HepG2 (cell line): ENCODE data around the gene SLC25A25. TPM values are rescaled to one million over a fixed set of nuclear protein-coding genes. Genes with fewer than 3 reads are reported as not detected.
A peak's percentile ranks its signal among the peaks of the same experiment; 100 is the strongest.

Source experiments
- GMEB2 ChIP-seq: IDR thresholded peaks from 2 replicates; pipeline ENCODE4 v1.6.1; 2016; ENCODE audit warnings: missing biosample characterization, missing genetic modification reagents, low read depth
- MAZ ChIP-seq, 2 experiments: sonication (generic) in 1 of 2; formaldehyde crosslinking in 1 of 2; IDR thresholded peaks; 2 replicates each; pipeline versions ENCODE4 v1.5.0 to v1.6.1; 2012 to 2020; ENCODE audit warnings: low read depth in 2 of 2, mild to moderate bottlenecking in 2 of 2, borderline replicate concordance in 1 of 2, improper control_type of control experiment in 1 of 2, low read length in 1 of 2, missing genetic modification reagents in 1 of 2, moderate library complexity in 1 of 2
- NR2F6 ChIP-seq, 2 experiments: IDR thresholded peaks; 2 replicates each; pipeline ENCODE4 v1.6.1; 2016; ENCODE audit warnings: antibody characterized with exemption in 1 of 2, mild to moderate bottlenecking in 1 of 2
- PHF8 ChIP-seq: sonication (generic); formaldehyde crosslinking; IDR thresholded peaks from 2 replicates; pipeline ENCODE4 v1.5.0; 2020; ENCODE audit warnings: missing genetic modification reagents
- PRMT3 ChIP-seq: sonication (generic); formaldehyde crosslinking; IDR thresholded peaks from 2 replicates; pipeline ENCODE4 v1.8.1; 2022; ENCODE audit warnings: low read depth, mild to moderate bottlenecking, moderate library complexity, missing genetic modification reagents, borderline replicate concordance
- U2AF2 ChIP-seq: fragments of 200-400 bp; formaldehyde crosslinking; IDR thresholded peaks from 2 replicates; pipeline ENCODE4 v1.6.1; 2017; ENCODE audit warnings: low read depth, mild to moderate bottlenecking, low read length
- ZBTB10 ChIP-seq: sonication (generic); formaldehyde crosslinking; IDR thresholded peaks from 2 replicates; pipeline ENCODE4 v1.4.0; 2020; ENCODE audit warnings: missing genetic modification reagents, borderline replicate concordance
- ZNF33B ChIP-seq: sonication (generic); formaldehyde crosslinking; IDR thresholded peaks from 2 replicates; pipeline ENCODE4 v1.5.1; 2020; ENCODE audit warnings: mild to moderate bottlenecking, missing genetic modification reagents
- ZNF547 ChIP-seq: sonication (generic); formaldehyde crosslinking; IDR thresholded peaks from 2 replicates; pipeline ENCODE4 v1.5.1; 2020; ENCODE audit warnings: mild to moderate bottlenecking, missing genetic modification reagents
- ZNF552 ChIP-seq: sonication (generic); formaldehyde crosslinking; IDR thresholded peaks from 2 replicates; pipeline ENCODE4 v1.9.0; 2022; ENCODE audit warnings: missing genetic modification reagents, mild to moderate bottlenecking, borderline replicate concordance
- ZNF569 ChIP-seq: sonication (generic); formaldehyde crosslinking; IDR thresholded peaks from 2 replicates; pipeline ENCODE4 v1.5.0; 2020; ENCODE audit warnings: mild to moderate bottlenecking, missing genetic modification reagents, moderate library complexity, borderline replicate concordance
- ZNF781 ChIP-seq: sonication (generic); formaldehyde crosslinking; IDR thresholded peaks from 2 replicates; pipeline ENCODE4 v1.5.1; 2020; ENCODE audit warnings: borderline replicate concordance, mild to moderate bottlenecking, missing genetic modification reagents; ENCODE audit errors: not compliant biosample characterization
- ZNF850 ChIP-seq: sonication (generic); formaldehyde crosslinking; conservative IDR thresholded peaks from 2 replicates; pipeline ENCODE4 v1.9.0; 2021; ENCODE audit warnings: mild to moderate bottlenecking, missing genetic modification reagents
- polyA plus RNA-seq, 8 experiments: library from polyadenylated mRNA; depleted of rRNA in 3 of 8; stranded (reverse) in 7 of 8; unstranded in 1 of 8; fragments of >200 nt; fragmentation: Illumina TruSeq in 4 of 8; extraction: Trizol in 4 of 8; gene quantifications; 2 replicates each; pipeline versions ENCODE4 v1.2.1 to v1.2.3, GENCODE V29; 2011 to 2016; ENCODE audit warnings: low read depth in 4 of 8, missing spikeins in 1 of 8, mixed read lengths in 1 of 8; ENCODE audit not compliant: insufficient read depth in 1 of 8
- total RNA-seq, 5 experiments: library from RNA; depleted of rRNA; stranded (reverse); fragments of >200 nt; fragmentation: Illumina TruSeq; extraction: Trizol; gene quantifications; 2 replicates each; pipeline ENCODE4 v1.2.3, GENCODE V29; 2016; ENCODE audit warnings: low read depth in 1 of 5
- TF ChIP-seq, protein P1 (sequence below): sonication (generic); formaldehyde crosslinking; IDR thresholded peaks from 2 replicates; pipeline ENCODE4 v1.9.0; 2021; ENCODE audit warnings: missing genetic modification reagents, borderline replicate concordance
- TF ChIP-seq, protein P2 (sequence below): sonication (generic); formaldehyde crosslinking; IDR thresholded peaks from 2 replicates; pipeline ENCODE4 v1.4.0; 2020; ENCODE audit warnings: missing genetic modification reagents
- TF ChIP-seq, protein P3 (sequence below): sonication (generic); formaldehyde crosslinking; IDR thresholded peaks from 2 replicates; pipeline ENCODE4 v1.4.0; 2020; ENCODE audit warnings: missing genetic modification reagents, borderline replicate concordance

Gene SLC25A25
- total and polyA plus RNA-seq, 2 of the 13 experiments (the other 11 are each of a cell fraction or from before 2014, with no cell fraction given): 10.5 to 24.8 TPM

DNA sequence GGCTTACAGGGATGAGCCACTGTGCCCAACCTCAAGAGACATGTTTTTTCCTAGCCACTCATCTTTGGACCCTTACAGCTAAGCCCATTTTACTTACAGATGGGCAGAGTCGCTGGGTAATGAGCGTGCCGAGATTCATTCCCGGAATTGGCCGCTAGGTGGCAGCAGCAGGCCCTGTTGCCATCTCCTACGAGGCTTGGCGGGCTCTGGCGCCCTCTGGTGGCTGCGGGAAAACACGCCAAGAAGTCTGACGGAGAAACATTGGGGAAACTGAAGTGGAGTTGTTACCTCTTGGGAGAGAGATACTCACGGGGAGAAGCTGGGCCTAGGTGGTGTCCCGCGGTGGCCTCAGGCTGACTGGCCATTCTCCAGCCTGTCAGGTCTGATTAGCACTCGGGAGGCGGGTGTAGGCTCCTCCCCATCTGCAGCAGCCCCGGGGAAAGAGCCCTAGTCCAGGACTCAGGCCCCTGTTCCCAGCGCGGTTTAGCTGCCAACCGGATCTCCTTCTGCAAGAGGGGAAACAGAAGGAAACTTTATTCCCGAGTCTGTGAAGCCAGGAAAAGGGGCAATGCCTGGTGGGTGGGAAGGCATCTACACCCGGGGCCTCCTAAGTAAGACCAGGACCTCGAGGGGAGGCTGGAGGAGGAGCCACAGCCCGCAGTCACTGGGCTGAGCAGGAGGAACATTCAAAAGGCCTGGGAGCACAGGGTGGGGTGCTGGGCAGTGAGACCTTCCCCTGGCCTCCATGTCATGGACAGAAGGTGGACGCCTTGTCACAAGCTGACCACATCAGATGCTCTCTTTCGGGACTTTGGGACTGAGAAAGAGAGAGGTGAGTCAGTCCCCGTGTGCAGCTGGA, 49.8 kb downstream of the SLC25A25 start (continued):
- TF ChIP-seq U2AF2 (no peak), ZNF552 (CRISPR knock-in tag) (no peak), ZNF33B (CRISPR knock-in tag) (0 out of 2 replicates have a peak, but pooled peaks have one; percentile 30), GMEB2 (CRISPR knock-in tag) (no peak), ZBTB10 (CRISPR knock-in tag) (no peak), NR2F6 (IDR thresholded peaks at IDR 0.05) (no peak), NR2F6 (CRISPR knock-in tag; IDR thresholded peaks at IDR 0.05) (peak; percentile 64; the same call in 1 of the 2 replicates), PRMT3 (CRISPR knock-in tag) (no peak), MAZ (IDR thresholded peaks at IDR 0.05; ENCODE audit: borderline replicate concordance, low read depth, low read length) (no peak), MAZ (CRISPR knock-in tag; IDR thresholded peaks at IDR 0.05; ENCODE audit: low read depth) (0 out of 2 replicates have a peak, but pooled peaks have one; percentile 60), ZNF781 (CRISPR knock-in tag) (peak; percentile 67), PHF8 (CRISPR knock-in tag) (no peak), ZNF569 (CRISPR knock-in tag) (no peak), ZNF850 (no peak), ZNF547 (CRISPR knock-in tag) (0 out of 2 replicates have a peak, but pooled peaks have one; percentile 47)
- TF ChIP-seq, protein P1, sequence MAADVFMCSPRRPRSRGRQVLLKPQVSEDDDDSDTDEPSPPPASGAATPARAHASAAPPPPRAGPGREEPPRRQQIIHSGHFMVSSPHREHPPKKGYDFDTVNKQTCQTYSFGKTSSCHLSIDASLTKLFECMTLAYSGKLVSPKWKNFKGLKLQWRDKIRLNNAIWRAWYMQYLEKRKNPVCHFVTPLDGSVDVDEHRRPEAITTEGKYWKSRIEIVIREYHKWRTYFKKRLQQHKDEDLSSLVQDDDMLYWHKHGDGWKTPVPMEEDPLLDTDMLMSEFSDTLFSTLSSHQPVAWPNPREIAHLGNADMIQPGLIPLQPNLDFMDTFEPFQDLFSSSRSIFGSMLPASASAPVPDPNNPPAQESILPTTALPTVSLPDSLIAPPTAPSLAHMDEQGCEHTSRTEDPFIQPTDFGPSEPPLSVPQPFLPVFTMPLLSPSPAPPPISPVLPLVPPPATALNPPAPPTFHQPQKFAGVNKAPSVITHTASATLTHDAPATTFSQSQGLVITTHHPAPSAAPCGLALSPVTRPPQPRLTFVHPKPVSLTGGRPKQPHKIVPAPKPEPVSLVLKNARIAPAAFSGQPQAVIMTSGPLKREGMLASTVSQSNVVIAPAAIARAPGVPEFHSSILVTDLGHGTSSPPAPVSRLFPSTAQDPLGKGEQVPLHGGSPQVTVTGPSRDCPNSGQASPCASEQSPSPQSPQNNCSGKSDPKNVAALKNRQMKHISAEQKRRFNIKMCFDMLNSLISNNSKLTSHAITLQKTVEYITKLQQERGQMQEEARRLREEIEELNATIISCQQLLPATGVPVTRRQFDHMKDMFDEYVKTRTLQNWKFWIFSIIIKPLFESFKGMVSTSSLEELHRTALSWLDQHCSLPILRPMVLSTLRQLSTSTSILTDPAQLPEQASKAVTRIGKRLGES (CRISPR knock-in tag): no peak
- TF ChIP-seq, protein P2, sequence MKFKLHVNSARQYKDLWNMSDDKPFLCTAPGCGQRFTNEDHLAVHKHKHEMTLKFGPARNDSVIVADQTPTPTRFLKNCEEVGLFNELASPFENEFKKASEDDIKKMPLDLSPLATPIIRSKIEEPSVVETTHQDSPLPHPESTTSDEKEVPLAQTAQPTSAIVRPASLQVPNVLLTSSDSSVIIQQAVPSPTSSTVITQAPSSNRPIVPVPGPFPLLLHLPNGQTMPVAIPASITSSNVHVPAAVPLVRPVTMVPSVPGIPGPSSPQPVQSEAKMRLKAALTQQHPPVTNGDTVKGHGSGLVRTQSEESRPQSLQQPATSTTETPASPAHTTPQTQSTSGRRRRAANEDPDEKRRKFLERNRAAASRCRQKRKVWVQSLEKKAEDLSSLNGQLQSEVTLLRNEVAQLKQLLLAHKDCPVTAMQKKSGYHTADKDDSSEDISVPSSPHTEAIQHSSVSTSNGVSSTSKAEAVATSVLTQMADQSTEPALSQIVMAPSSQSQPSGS: peak; percentile 66
- TF ChIP-seq, protein P3, sequence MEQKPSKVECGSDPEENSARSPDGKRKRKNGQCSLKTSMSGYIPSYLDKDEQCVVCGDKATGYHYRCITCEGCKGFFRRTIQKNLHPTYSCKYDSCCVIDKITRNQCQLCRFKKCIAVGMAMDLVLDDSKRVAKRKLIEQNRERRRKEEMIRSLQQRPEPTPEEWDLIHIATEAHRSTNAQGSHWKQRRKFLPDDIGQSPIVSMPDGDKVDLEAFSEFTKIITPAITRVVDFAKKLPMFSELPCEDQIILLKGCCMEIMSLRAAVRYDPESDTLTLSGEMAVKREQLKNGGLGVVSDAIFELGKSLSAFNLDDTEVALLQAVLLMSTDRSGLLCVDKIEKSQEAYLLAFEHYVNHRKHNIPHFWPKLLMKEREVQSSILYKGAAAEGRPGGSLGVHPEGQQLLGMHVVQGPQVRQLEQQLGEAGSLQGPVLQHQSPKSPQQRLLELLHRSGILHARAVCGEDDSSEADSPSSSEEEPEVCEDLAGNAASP (CRISPR knock-in tag): peak; percentile 65; the same call in 1 of the 2 replicates
